HL-60 (cell line): Measurements from ENCODE around the gene NPAS4.
"Not testable (repeated sequence)": the region's sequence is repeated elsewhere in the genome, so short reads cannot be mapped to it uniquely, and the experiment has no call there.

Experiments
- DNase-seq, 2 experiments: peaks; one replicate each; pipeline ENCODE4 v3.0.0-alpha.2; 2010 to 2020; ENCODE audit warnings: low read depth in 1 of 2, low spot score in 1 of 2
- H3K27ac ChIP-seq: fragments of 250-450 bp; sonication (Bioruptor Pico); replicated peaks from 2 replicates; pipeline ENCODE4 v1.5.1; 2020; ENCODE audit warnings: mild to moderate bottlenecking, moderate library complexity
- H3K27me3 ChIP-seq: fragments of 250-450 bp; sonication (Bioruptor Pico); 2 replicates; pipeline ENCODE4 v1.5.1; 2021; ENCODE audit warnings: mild to moderate bottlenecking, moderate library complexity; ENCODE audit not compliant: insufficient read depth, poor library complexity, severe bottlenecking
- H3K4me3 ChIP-seq: replicated peaks from 2 replicates; pipeline ENCODE4 v1.5.1; 2011; ENCODE audit warnings: mild to moderate bottlenecking, control low read depth, low read length; ENCODE audit not compliant: insufficient read depth
- CTCF ChIP-seq: IDR thresholded peaks from one replicate; pipeline ENCODE4 v1.5.1; 2011; ENCODE audit warnings: low read length, control low read depth, inconsistent platforms; ENCODE audit not compliant: insufficient read depth
- GABPA ChIP-seq: IDR thresholded peaks from 2 replicates; pipeline ENCODE4 v1.6.1; 2012; ENCODE audit warnings: low read depth
- POLR2AphosphoS5 ChIP-seq: IDR thresholded peaks from 2 replicates; pipeline ENCODE4 v1.6.1; 2012; ENCODE audit warnings: low read depth
- REST ChIP-seq: IDR thresholded peaks from 2 replicates; pipeline ENCODE4 v1.6.1; 2012; ENCODE audit warnings: low read depth; ENCODE audit not compliant: insufficient replicate concordance
- SPI1 ChIP-seq: IDR thresholded peaks from 2 replicates; pipeline ENCODE4 v1.6.1; 2012; ENCODE audit warnings: low read depth, mild to moderate bottlenecking, borderline replicate concordance
- long read RNA-seq: library from polyadenylated mRNA; unstranded; transcript quantifications from one replicate; pipeline ENCODE4 v2.0.0, GENCODE V29; 2020

NPAS4 gene
- long read RNA-seq = 0 reads

GRCh38 chr11:66420671-66421476 is at the start of gene NPAS4:
Gene NPAS4 (plus strand): TSS chr11:66421035. CDS start chr11:66421180, 145 bp downstream.
- no peak for DNase-seq
- TF ChIP-seq GABPA (no peak), CTCF (no peak), SPI1 (no peak), REST (no peak), POLR2AphosphoS5 (no peak)
- H3K27ac ChIP-seq = no peak within 1 kb of the TSS
- H3K27me3 ChIP-seq = peaks cover 2% of the 10 kb centered on the region
- no peak within 1 kb of the TSS for H3K4me3 ChIP-seq

GRCh38 chr11:66371627-66372415 is 49.0 kb upstream of the NPAS4 start, which contains the start of gene SLC29A2:
Gene SLC29A2 (minus strand): TSS chr11:66371760. CDS start chr11:66371591, 169 bp downstream.
- TF ChIP-seq GABPA = no peak
- TF ChIP-seq POLR2AphosphoS5 = no peak
- TF ChIP-seq CTCF = no peak
- TF ChIP-seq REST = no peak
- no peak for TF ChIP-seq SPI1
- no peaks in the 10 kb centered on the region for H3K27me3 ChIP-seq
- DNase-seq = peak; percentile 78 to 82
- H3K27ac ChIP-seq = peak within 1 kb of the TSS; percentile 86
- peak within 1 kb of the TSS; percentile 91 for H3K4me3 ChIP-seq

- TF ChIP-seq CTCF (no peak), GABPA (no peak), REST (no peak), POLR2AphosphoS5 (no peak), SPI1 (no peak)
- Histone ChIP-seq H3K27me3 (no peaks in the 10 kb centered on the region), H3K4me3 (no peak overlapping the region), H3K27ac (no peak overlapping the region)
- DNase-seq = no peak
These were observed 47.6 kb upstream of the NPAS4 start for GRCh38 chr11:66373265-66373664.

GRCh38 chr11:66373690-66374287 is 47.0 kb upstream of the NPAS4 start:
- not testable (repeated sequence) for H3K4me3 ChIP-seq, DNase-seq, H3K27me3 ChIP-seq, H3K27ac ChIP-seq

- H3K27me3 ChIP-seq, H3K27ac ChIP-seq, H3K4me3 ChIP-seq: not testable (repeated sequence)
- peak in 1 of 2 experiments; percentile 18 for DNase-seq
These were observed 40.6 kb upstream of the NPAS4 start for GRCh38 chr11:66380264-66380663.
